NCI-H1105 treated with DMSO at 0.1 percent for 48 hours (cell line): ENCODE measurements around the gene TCERG1L.
"Not testable (repeated sequence)": the region's sequence is repeated elsewhere in the genome, so short reads cannot be mapped to it uniquely, and the experiment has no call there.

Source experiments
- DNase-seq: peaks from one replicate; lab custom pipeline; 2025; lab: John Stamatoyannopoulos, UW

Gene TCERG1L

GRCh38 chr10:131100418-131101410, 210.8 kb downstream of the TCERG1L start:
- not testable (repeated sequence) for DNase-seq

GRCh38 chr10:131099028-131099726, 212.3 kb downstream of the TCERG1L start:
- DNase-seq = peak; percentile 57

GRCh38 chr10:131098416-131098952, 213.0 kb downstream of the TCERG1L start:
- DNase-seq = no peak

- no peak for DNase-seq
Measured at GRCh38 chr10:131096031-131096430, 215.5 kb downstream of the TCERG1L start.

GRCh38 chr10:131095313-131095580, 216.3 kb downstream of the TCERG1L start:
- no peak for DNase-seq

GRCh38 chr10:131094527-131095312, 216.8 kb downstream of the TCERG1L start:
- peak; percentile 53 for DNase-seq

GRCh38 chr10:131093795-131094366, 217.6 kb downstream of the TCERG1L start:
- no peak for DNase-seq

- DNase-seq = no peak
Measured at GRCh38 chr10:131093346-131093745, 218.2 kb downstream of the TCERG1L start.

GRCh38 chr10:131092876-131093275, 218.6 kb downstream of the TCERG1L start:
- no peak for DNase-seq

- no peak for DNase-seq
Measured at GRCh38 chr10:131092386-131092785, 219.1 kb downstream of the TCERG1L start.

- DNase-seq = no peak
Measured at GRCh38 chr10:131091682-131092081, 219.8 kb downstream of the TCERG1L start.

- DNase-seq = peak; percentile 76
Measured at GRCh38 chr10:131090761-131091661, 220.5 kb downstream of the TCERG1L start.

- DNase-seq = no peak
Measured at GRCh38 chr10:131089861-131090260, 221.7 kb downstream of the TCERG1L start.

- DNase-seq = no peak
Measured at GRCh38 chr10:131089150-131089549, 222.4 kb downstream of the TCERG1L start.

GRCh38 chr10:131088619-131089018, 222.9 kb downstream of the TCERG1L start:
- no peak for DNase-seq

GRCh38 chr10:131087464-131088215, 223.9 kb downstream of the TCERG1L start:
- DNase-seq = no peak

- DNase-seq = no peak
Measured at GRCh38 chr10:131086511-131086910, 225.0 kb downstream of the TCERG1L start.

GRCh38 chr10:131086094-131086493, 225.4 kb downstream of the TCERG1L start:
- no peak for DNase-seq

GRCh38 chr10:131085091-131085860, 226.2 kb downstream of the TCERG1L start:
- DNase-seq = no peak
